HEK293 (cell line): ENCODE data around the gene LHFPL3.

ENCODE experiments used
- CTCF ChIA-PET: fragments of 350-600 bp; formaldehyde crosslinking; extraction: SDS; loops from one replicate; lab custom pipeline; 2021; ENCODE audit warnings: antibody characterized with exemption; lab: Yijun Ruan, JAX
- POLR2A ChIA-PET: fragments of 300-600 bp; formaldehyde crosslinking; extraction: SDS; loops from one replicate; lab custom pipeline; 2020; ENCODE audit warnings: antibody characterized with exemption, inconsistent platforms; lab: Yijun Ruan, JAX
- H3K27ac ChIP-seq: fragments of 200-500 bp; sonication (Bioruptor generic); 2 replicates; pipeline ENCODE4 v1.5.1; 2014; ENCODE audit warnings: low read depth, low read length, control low read depth, inconsistent platforms; ENCODE audit errors: extremely low read depth
- H3K36me3 ChIP-seq, 2 experiments: fragments of 200-500 bp in 1 of 2; sonication (Bioruptor generic) in 1 of 2; 1 replicate in 1 of 2; 2 replicates in 1 of 2; pipeline ENCODE4 v1.5.1; 2014 to 2017; ENCODE audit warnings: inconsistent platforms in 2 of 2, low read length in 2 of 2; ENCODE audit not compliant: control insufficient read depth in 2 of 2, insufficient read depth in 1 of 2
- H3K4me1 ChIP-seq: fragments of 200-500 bp; sonication (Bioruptor generic); 2 replicates; pipeline ENCODE4 v1.5.1; 2014; ENCODE audit warnings: mild to moderate bottlenecking, low read length, inconsistent platforms; ENCODE audit not compliant: control insufficient read depth, insufficient read depth
- H3K4me3 ChIP-seq: 2 replicates; pipeline ENCODE4 v1.5.1; 2011; ENCODE audit warnings: low read depth, mild to moderate bottlenecking, control low read depth, low read length, moderate library complexity
- H3K9me3 ChIP-seq: fragments of 200-500 bp; sonication (Bioruptor generic); 2 replicates; pipeline ENCODE4 v1.5.1; 2014; ENCODE audit warnings: low read depth, low read length, inconsistent platforms; ENCODE audit not compliant: control insufficient read depth, insufficient read depth
- BCL11A ChIP-seq: fragments of 450-650 bp; formaldehyde crosslinking; IDR thresholded peaks from 2 replicates; pipeline ENCODE4 v1.5.1; 2016; ENCODE audit warnings: low read depth, missing biosample characterization, missing genetic modification characterization
- KLF17 ChIP-seq: fragments of 450-650 bp; formaldehyde crosslinking; IDR thresholded peaks from 2 replicates; pipeline ENCODE4 v1.5.1; 2016; ENCODE audit warnings: missing biosample characterization, missing genetic modification characterization
- KLF8 ChIP-seq: fragments of 450-650 bp; formaldehyde crosslinking; IDR thresholded peaks from 2 replicates; pipeline ENCODE4 v1.5.1; 2016; ENCODE audit warnings: missing biosample characterization, missing genetic modification characterization
- OVOL3 ChIP-seq: fragments of 450-650 bp; formaldehyde crosslinking; IDR thresholded peaks from 2 replicates; pipeline ENCODE4 v1.5.1; 2016; ENCODE audit warnings: missing biosample characterization, missing genetic modification characterization
- SP2 ChIP-seq: fragments of 450-650 bp; formaldehyde crosslinking; IDR thresholded peaks from 2 replicates; pipeline ENCODE4 v1.5.1; 2016; ENCODE audit warnings: missing biosample characterization, missing genetic modification characterization
- SP7 ChIP-seq: fragments of 450-650 bp; formaldehyde crosslinking; IDR thresholded peaks from 2 replicates; pipeline ENCODE4 v1.5.1; 2016; ENCODE audit warnings: missing biosample characterization, missing genetic modification characterization
- ZBTB10 ChIP-seq: fragments of 450-650 bp; formaldehyde crosslinking; IDR thresholded peaks from 2 replicates; pipeline ENCODE4 v1.5.1; 2016; ENCODE audit warnings: missing biosample characterization, missing genetic modification characterization
- ZFHX2 ChIP-seq: fragments of 450-650 bp; formaldehyde crosslinking; conservative IDR thresholded peaks from 2 replicates; pipeline ENCODE4 v1.5.1; 2016; ENCODE audit warnings: missing biosample characterization, missing genetic modification characterization
- ZNF26 ChIP-seq: fragments of 450-650 bp; formaldehyde crosslinking; IDR thresholded peaks from 2 replicates; pipeline ENCODE4 v1.5.1; 2016; ENCODE audit warnings: missing biosample characterization, missing genetic modification characterization
- ZNF274 ChIP-seq, 2 experiments: fragments of 200-500 bp in 1 of 2; fragments of 450-650 bp in 1 of 2; sonication (Bioruptor generic) in 1 of 2; formaldehyde crosslinking in 1 of 2; IDR thresholded peaks; 2 replicates each; pipeline versions ENCODE4 v1.5.1 to v1.6.1; 2014 to 2016; ENCODE audit warnings: borderline replicate concordance in 1 of 2, inconsistent platforms in 1 of 2, low read length in 1 of 2, missing biosample characterization in 1 of 2, missing genetic modification characterization in 1 of 2
- ZNF350 ChIP-seq: fragments of 450-650 bp; formaldehyde crosslinking; IDR thresholded peaks from 2 replicates; pipeline ENCODE4 v1.5.0; 2017; ENCODE audit warnings: missing biosample characterization, mild to moderate bottlenecking, missing genetic modification characterization
- ZNF404 ChIP-seq: fragments of 450-650 bp; formaldehyde crosslinking; IDR thresholded peaks from 2 replicates; pipeline ENCODE4 v1.5.1; 2017; ENCODE audit warnings: missing biosample characterization, missing genetic modification characterization
- ZNF623 ChIP-seq: fragments of 450-650 bp; formaldehyde crosslinking; IDR thresholded peaks from 2 replicates; pipeline ENCODE4 v1.5.1; 2016; ENCODE audit warnings: missing biosample characterization, missing genetic modification characterization
- ZNF645 ChIP-seq: fragments of 450-650 bp; formaldehyde crosslinking; IDR thresholded peaks from 2 replicates; pipeline ENCODE4; 2016; ENCODE audit warnings: missing biosample characterization, missing genetic modification characterization
- ZNF843 ChIP-seq: fragments of 450-650 bp; formaldehyde crosslinking; IDR thresholded peaks from 2 replicates; pipeline ENCODE4 v1.5.1; 2016; ENCODE audit warnings: missing biosample characterization, missing genetic modification characterization

Gene LHFPL3

GRCh38 chr7:104894314-104894713, 565.9 kb downstream of the LHFPL3 start:
- no peak overlapping the region for H3K4me3 ChIP-seq
- no peaks in the 10 kb centered on the region for H3K4me1 ChIP-seq
- ChIA-PET CTCF (interaction anchor here (1.0 to 3.5 kb wide), 2 partner anchors 11 to 13 kb away, joined by 3 to 27 read pairs; no protein-coding TSS in a partner anchor), POLR2A (no interaction called here)
- H3K9me3 ChIP-seq = no peaks in the 10 kb centered on the region
- H3K36me3 ChIP-seq = no peaks in the 10 kb centered on the region
- no peak overlapping the region for H3K27ac ChIP-seq
- TF ChIP-seq OVOL3 (tag by site-specific recombination) (no peak), ZNF350 (tag by site-specific recombination) (no peak), ZNF274 (IDR thresholded peaks at IDR 0.05; ENCODE audit: low read length) (no peak), ZNF274 (tag by site-specific recombination; IDR thresholded peaks at IDR 0.05; ENCODE audit: borderline replicate concordance) (no peak), KLF8 (tag by site-specific recombination) (no peak), KLF17 (tag by site-specific recombination) (no peak), ZNF26 (tag by site-specific recombination) (no peak)
- TF ChIP-seq, all 188 proteins: peak for 0

- TF ChIP-seq SP7 (tag by site-specific recombination) = no peak
- TF ChIP-seq BCL11A (tag by site-specific recombination) = no peak
- no peak for TF ChIP-seq SP2 (tag by site-specific recombination)
- no peak for TF ChIP-seq ZFHX2 (tag by site-specific recombination)
- TF ChIP-seq ZNF404 = no peak
- TF ChIP-seq ZNF623 = no peak
- no peak for TF ChIP-seq ZNF645 (tag by site-specific recombination)
- TF ChIP-seq ZNF843 (tag by site-specific recombination) = no peak
- no peak for TF ChIP-seq ZBTB10
- no peaks in the 10 kb centered on the region for H3K36me3 ChIP-seq
- no peaks in the 10 kb centered on the region for H3K9me3 ChIP-seq
- H3K4me1 ChIP-seq = no peaks in the 10 kb centered on the region
- no peak overlapping the region for H3K27ac ChIP-seq
- ChIA-PET POLR2A (no interaction called here), CTCF (interaction anchor here (1.0 to 3.5 kb wide), 3 partner anchors 11 to 12 kb away, joined by 3 to 27 read pairs (median 14); no protein-coding TSS in a partner anchor)
- H3K4me3 ChIP-seq = no peak overlapping the region
These were observed 566.5 kb downstream of the LHFPL3 start for GRCh38 chr7:104894726-104895521.
